ENCODE results near the gene TNNT1. TPM values are rescaled to one million over a fixed set of nuclear protein-coding genes. Genes with fewer than 3 reads are reported as not detected.

The TNNT1 gene
- total RNA-seq, 1 experiment from 2014 or later: 188 TPM

DNA sequence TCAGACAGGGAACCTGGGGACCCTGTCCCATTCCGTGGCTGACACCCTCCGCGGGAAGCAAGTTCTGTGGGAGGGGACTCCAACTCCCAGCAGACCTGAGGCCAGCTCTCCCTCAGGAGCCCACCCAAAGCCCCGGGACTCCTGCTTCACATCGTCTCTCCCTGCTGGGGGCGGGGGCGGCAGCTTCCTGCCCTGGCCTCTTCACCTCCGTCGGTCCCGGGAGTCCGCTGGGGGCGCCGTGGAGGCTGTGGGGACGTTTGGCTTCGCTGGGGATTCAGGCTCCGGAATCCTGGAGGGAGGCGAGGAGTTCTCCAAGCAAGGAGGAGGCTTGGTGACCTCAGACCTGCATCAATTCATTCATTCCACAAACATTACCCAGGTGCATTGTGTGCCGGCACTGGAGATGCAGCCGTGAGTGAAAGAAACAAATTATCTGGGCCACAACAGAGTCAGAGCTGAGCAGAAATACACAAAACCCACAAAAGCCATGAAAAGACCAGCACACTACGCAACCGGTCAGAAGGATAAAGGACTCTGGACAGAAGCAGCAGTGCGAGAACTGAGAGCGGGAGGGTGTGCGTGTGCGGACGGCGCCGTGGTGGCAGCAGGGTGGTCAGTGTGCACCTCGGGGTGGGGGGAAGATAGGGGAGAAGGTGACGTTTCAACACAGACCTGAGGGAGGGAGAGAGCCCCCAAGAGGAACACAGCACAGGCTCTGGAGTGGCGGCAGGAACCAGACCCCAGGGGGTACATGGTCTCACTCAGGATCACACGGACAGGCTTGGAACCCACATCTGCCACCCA, 54.3 kb downstream of the TNNT1 start:
- H2AFZ ChIP-seq (ENCODE audit: low read depth, low read length, poor library complexity, severe bottlenecking): no peak overlapping the region
- no peak for DNase-seq (ENCODE audit: low read depth, low spot score)
- intact Hi-C loops (cut with micrococcal nuclease): no loop called here
- POLR2A ChIA-PET: no interaction called here
- H4K20me1 ChIP-seq (ENCODE audit: insufficient read depth): no peaks in the 10 kb centered on the region
- RAD21 ChIA-PET (ENCODE audit: low non-redundant PET in 1 of 2, low total read pairs in 2 of 2, uncharacterized antibody in 2 of 2, unreplicated experiment in 2 of 2): no interaction called here
- H3K9me3 ChIP-seq (ENCODE audit: control insufficient read depth in 1 of 2, insufficient read depth in 1 of 2, low read depth in 1 of 2, low read length in 2 of 2): no peaks in the 10 kb centered on the region
- CTCF ChIA-PET: no interaction called here
- H3K4me3 ChIP-seq (replicated peaks in 1 of 2; ENCODE audit: low read depth in 1 of 2, low read length in 2 of 2): no peak overlapping the region
- H3K79me2 ChIP-seq (ENCODE audit: insufficient read depth, low read length): no peaks in the 10 kb centered on the region
- H3K4me2 ChIP-seq (ENCODE audit: low read length): no peak overlapping the region
- no peaks in the 10 kb centered on the region for H3K27me3 ChIP-seq (ENCODE audit: insufficient read depth, low read length)
- no peaks in the 10 kb centered on the region for H3K9me2 ChIP-seq (ENCODE audit: insufficient read depth)
- BruUV-seq (replicated peaks): no TSS peak
- H3K36me3 ChIP-seq (ENCODE audit: control insufficient read depth in 1 of 2, insufficient read depth in 2 of 2, low read length in 2 of 2): peaks cover 2 to 6% of the 10 kb centered on the region in 2 experiments; a peak in 2 of 4 replicates
- no peak for TF ChIP-seq EZH2 (IDR thresholded peaks at IDR 0.05)
- TF ChIP-seq CEBPB (IDR thresholded peaks at IDR 0.05; ENCODE audit: low read depth): no peak
- no peak for TF ChIP-seq TCF7L2 (IDR thresholded peaks at IDR 0.05; ENCODE audit: borderline replicate concordance, extremely low read depth, insufficient read depth, insufficient read length)
- TF ChIP-seq, protein P1, sequence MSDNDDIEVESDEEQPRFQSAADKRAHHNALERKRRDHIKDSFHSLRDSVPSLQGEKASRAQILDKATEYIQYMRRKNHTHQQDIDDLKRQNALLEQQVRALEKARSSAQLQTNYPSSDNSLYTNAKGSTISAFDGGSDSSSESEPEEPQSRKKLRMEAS (IDR thresholded peaks at IDR 0.05): no peak
- no peaks in the 10 kb centered on the region for H3K4me1 ChIP-seq (ENCODE audit: control insufficient read depth in 1 of 2, insufficient read depth in 2 of 2, low read length in 2 of 2)
- no peak overlapping the region for H3K9ac ChIP-seq (ENCODE audit: low read length)
- ATAC-seq: no peak
- H3K27ac ChIP-seq (ENCODE audit: low read depth, low read length): no peak overlapping the region; the same call in 1 of the 2 replicates

DNA sequence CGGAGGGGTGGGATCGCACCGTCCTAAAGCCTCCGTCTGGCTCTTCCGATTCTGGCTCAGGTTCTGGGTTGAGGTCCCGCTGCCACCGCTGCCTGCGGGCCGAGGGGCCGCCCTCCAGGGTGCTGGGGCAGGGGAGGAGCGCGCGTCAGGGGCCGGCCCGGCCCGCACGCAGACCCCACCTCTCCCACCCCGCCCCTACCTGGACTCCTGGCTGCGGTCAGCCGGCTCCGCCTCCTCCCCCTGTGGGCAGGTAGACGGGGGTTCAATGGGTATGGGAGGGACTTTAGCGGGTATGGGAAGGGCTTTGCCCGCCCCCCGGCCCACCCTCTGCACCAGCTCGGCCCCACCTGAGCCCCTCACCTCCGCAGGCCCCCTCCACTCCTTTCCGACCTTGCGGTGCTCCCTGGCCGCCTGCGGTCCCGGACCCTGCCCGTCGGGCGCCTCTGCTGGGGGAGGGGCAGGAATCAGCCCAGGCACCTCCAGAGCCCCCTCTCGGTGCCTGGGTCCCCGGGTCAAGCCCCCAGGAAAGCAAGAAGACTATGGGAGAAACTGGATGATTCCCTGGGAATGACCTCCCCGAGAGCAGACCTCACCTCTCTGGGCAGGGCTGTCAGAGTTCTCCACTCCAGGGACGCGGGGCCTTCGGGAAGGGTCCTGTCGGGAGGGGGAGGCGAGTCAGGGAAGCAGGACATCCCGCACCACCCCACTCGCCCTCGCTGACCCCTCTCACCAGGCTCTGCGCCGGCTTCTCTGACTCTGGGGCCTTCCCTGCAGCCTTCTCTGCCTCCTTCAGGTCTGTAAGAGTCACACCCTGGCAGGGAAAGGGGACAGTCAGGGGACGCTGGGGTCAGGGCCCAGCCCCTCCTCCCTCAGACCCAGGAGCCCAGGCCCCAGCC, 56.3 kb downstream of the TNNT1 start:
- Histone ChIP-seq H2AFZ (ENCODE audit: low read depth, low read length, poor library complexity, severe bottlenecking) (no peak overlapping the region), H3K4me3 (replicated peaks in 1 of 2; ENCODE audit: low read depth in 1 of 2, low read length in 2 of 2) (no peak overlapping the region), H3K79me2 (ENCODE audit: insufficient read depth, low read length) (no peaks in the 10 kb centered on the region), H3K9me3 (ENCODE audit: control insufficient read depth in 1 of 2, insufficient read depth in 1 of 2, low read depth in 1 of 2, low read length in 2 of 2) (no peaks in the 10 kb centered on the region), H3K4me2 (ENCODE audit: low read length) (no peak overlapping the region), H3K9ac (ENCODE audit: low read length) (no peak overlapping the region), H3K27me3 (ENCODE audit: insufficient read depth, low read length) (no peaks in the 10 kb centered on the region), H3K27ac (ENCODE audit: low read depth, low read length) (no peak overlapping the region), H3K9me2 (ENCODE audit: insufficient read depth) (no peaks in the 10 kb centered on the region), H3K36me3 (ENCODE audit: control insufficient read depth in 1 of 2, insufficient read depth in 2 of 2, low read length in 2 of 2) (peaks cover 2 to 11% of the 10 kb centered on the region in 2 experiments; a peak in 3 of 4 replicates), H4K20me1 (ENCODE audit: insufficient read depth) (no peaks in the 10 kb centered on the region), H3K4me1 (ENCODE audit: control insufficient read depth in 1 of 2, insufficient read depth in 2 of 2, low read length in 2 of 2) (peaks cover 0 to 3% of the 10 kb centered on the region in 2 experiments; a peak in 1 of 4 replicates)
- no TSS peak for BruUV-seq (replicated peaks)
- no peak for DNase-seq (ENCODE audit: low read depth, low spot score)
- intact Hi-C loops (cut with micrococcal nuclease): no loop called here
- CTCF ChIA-PET: no interaction called here
- POLR2A ChIA-PET: no interaction called here
- ATAC-seq: no peak
- RAD21 ChIA-PET (ENCODE audit: low non-redundant PET in 1 of 2, low total read pairs in 2 of 2, uncharacterized antibody in 2 of 2, unreplicated experiment in 2 of 2): no interaction called here
- TF ChIP-seq POLR2AphosphoS5 (IDR thresholded peaks at IDR 0.05; ENCODE audit: low read depth, low read length) (no peak), EGR1 (IDR thresholded peaks at IDR 0.05; ENCODE audit: low read depth) (no peak)
